Stomach (tissue), 9 donors: ENCODE data around the gene ABCA1. TPM values are rescaled to one million over a fixed set of nuclear protein-coding genes. Genes with fewer than 3 reads are reported as not detected.

Experiments used
- DNase-seq, 2 donors: peaks; one replicate each; pipeline versions ENCODE4 v3.0.0 to v3.0.0-alpha.2; 2013 to 2019
- H3K27ac ChIP-seq, 5 donors: fragments of 200-600 bp in 4 of 5; sonication (generic) in 4 of 5; one replicate each; pipeline ENCODE4 v1.5.1; 2013 to 2019; ENCODE audit warnings: mild to moderate bottlenecking in 1 of 5, moderate library complexity in 1 of 5
- H3K27me3 ChIP-seq, 3 donors: fragments of 200-600 bp; sonication (generic); one replicate each; pipeline ENCODE4 v1.5.1; 2017 to 2019; ENCODE audit warnings: mixed run types in 1 of 3
- H3K36me3 ChIP-seq, 4 donors: fragments of 200-600 bp; sonication (generic); 1 replicate in 3 of 4; 2 replicates in 1 of 4; pipeline ENCODE4 v1.5.1; 2016 to 2019
- H3K4me1 ChIP-seq, 4 donors: fragments of 200-600 bp; sonication (generic); one replicate each; pipeline ENCODE4 v1.5.1; 2016 to 2019
- H3K4me3 ChIP-seq, 4 donors: fragments of 200-600 bp; sonication (generic) in 3 of 4; one replicate each; pipeline ENCODE4 v1.5.1; 2016 to 2019; ENCODE audit warnings: mild to moderate bottlenecking in 1 of 4
- H3K9me3 ChIP-seq, 4 donors: fragments of 200-600 bp; sonication (generic); one replicate each; pipeline ENCODE4 v1.5.1; 2016 to 2019
- EP300 ChIP-seq: sonication (generic); formaldehyde crosslinking; IDR thresholded peaks from one replicate; pipeline ENCODE4 v1.6.1; 2017; ENCODE audit warnings: antibody characterized with exemption
- POLR2A ChIP-seq, 4 donors: fragments of 450-650 bp; IDR thresholded peaks; one replicate each; pipeline ENCODE4 v1.6.1; 2016; ENCODE audit warnings: antibody characterized with exemption in 4 of 4, control low read depth in 2 of 4, mild to moderate bottlenecking in 1 of 4, moderate library complexity in 1 of 4
- POLR2AphosphoS5 ChIP-seq, 3 donors: sonication (generic); formaldehyde crosslinking; IDR thresholded peaks; one replicate each; pipeline ENCODE4 v1.6.1; 2016; ENCODE audit warnings: antibody characterized with exemption in 3 of 3
- WGBS, 5 donors: extraction: QIAGEN DNeasy Blood & Tissue Kit in 3 of 5; methylation state at CpG; one replicate each; pipeline versions ENCODE4 v1.1.5 to v1.1.7; 2013 to 2018; 5-methylcytosine and 5-hydroxymethylcytosine counted together
- intact Hi-C: fragments of 100-400 bp; cut with DNase I; formaldehyde crosslinking; loops from one replicate; pipeline ENCODE4 v1.15.1; 2023; ENCODE audit warnings: low total_unique reads
- polyA plus RNA-seq, 3 donors: library from polyadenylated mRNA; stranded (reverse); fragments of 200-250 nt; gene quantifications; one replicate each; pipeline ENCODE4 v1.2.3, GENCODE V29; 2013
- total RNA-seq, 5 donors: library from RNA; depleted of rRNA; stranded (reverse); fragments of >200 nt; gene quantifications; one replicate each; pipeline versions ENCODE4 v1.1.0 to v1.2.3, GENCODE V29; 2014 to 2016
- TF ChIP-seq, protein P1 (sequence below), 7 experiments: fragments of 450-650 bp in 4 of 7; fragments of 200-600 bp in 3 of 7; sonication (generic) in 3 of 7; IDR thresholded peaks; one replicate each; pipeline ENCODE4 v1.5.1; 2016 to 2019; ENCODE audit warnings: antibody characterized with exemption in 7 of 7, control low read depth in 2 of 7, mild to moderate bottlenecking in 1 of 7
- donor health status: healthy with polysubstance abuse.
- donor health status: Bipolar disorder and iron deficiency.
- donor health status: healthy.

The ABCA1 gene
- total and polyA plus RNA-seq, 8 donors: 1.9 to 75.3 (median 18.4) TPM

DNA sequence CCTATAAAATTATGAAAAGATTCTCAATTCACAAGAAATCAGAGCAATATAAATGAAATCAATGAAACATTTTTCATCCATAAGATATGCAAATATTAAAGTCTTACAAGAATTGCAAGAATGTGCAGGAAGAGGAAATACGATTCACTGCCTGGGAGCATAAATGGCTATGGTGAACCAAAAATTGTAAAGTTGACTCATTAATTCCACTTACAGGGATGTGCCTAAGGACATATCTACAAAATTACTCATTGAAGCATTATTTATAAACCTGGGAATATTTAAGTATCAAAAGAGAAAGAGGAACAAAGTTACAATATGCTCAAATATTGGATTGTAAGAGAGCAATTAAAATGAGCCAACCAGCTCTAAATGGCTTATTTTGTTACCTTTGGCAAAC is 187.3 kb downstream of the ABCA1 start:
- no peaks in the 10 kb centered on the region for H3K27me3 ChIP-seq
- no peaks in the 10 kb centered on the region for H3K36me3 ChIP-seq
- no peak overlapping the region for H3K4me3 ChIP-seq
- TF ChIP-seq, protein P1, sequence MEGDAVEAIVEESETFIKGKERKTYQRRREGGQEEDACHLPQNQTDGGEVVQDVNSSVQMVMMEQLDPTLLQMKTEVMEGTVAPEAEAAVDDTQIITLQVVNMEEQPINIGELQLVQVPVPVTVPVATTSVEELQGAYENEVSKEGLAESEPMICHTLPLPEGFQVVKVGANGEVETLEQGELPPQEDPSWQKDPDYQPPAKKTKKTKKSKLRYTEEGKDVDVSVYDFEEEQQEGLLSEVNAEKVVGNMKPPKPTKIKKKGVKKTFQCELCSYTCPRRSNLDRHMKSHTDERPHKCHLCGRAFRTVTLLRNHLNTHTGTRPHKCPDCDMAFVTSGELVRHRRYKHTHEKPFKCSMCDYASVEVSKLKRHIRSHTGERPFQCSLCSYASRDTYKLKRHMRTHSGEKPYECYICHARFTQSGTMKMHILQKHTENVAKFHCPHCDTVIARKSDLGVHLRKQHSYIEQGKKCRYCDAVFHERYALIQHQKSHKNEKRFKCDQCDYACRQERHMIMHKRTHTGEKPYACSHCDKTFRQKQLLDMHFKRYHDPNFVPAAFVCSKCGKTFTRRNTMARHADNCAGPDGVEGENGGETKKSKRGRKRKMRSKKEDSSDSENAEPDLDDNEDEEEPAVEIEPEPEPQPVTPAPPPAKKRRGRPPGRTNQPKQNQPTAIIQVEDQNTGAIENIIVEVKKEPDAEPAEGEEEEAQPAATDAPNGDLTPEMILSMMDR (IDR thresholded peaks at IDR 0.05): no peak
- TF ChIP-seq EP300: no peak
- TF ChIP-seq POLR2AphosphoS5 (IDR thresholded peaks at IDR 0.05): no peak
- TF ChIP-seq POLR2A (IDR thresholded peaks at IDR 0.05): no peak
- no peaks in the 10 kb centered on the region for H3K4me1 ChIP-seq
- H3K9me3 ChIP-seq: no peaks in the 10 kb centered on the region
- WGBS, 5 donors: 25 to 36% (median 30%) methylated on average over 1 of the region's 1 CpG
- peak overlapping the region in 1 of 5 donors; percentile 7 for H3K27ac ChIP-seq
- no peak for DNase-seq
- intact Hi-C loops: no loop called here

DNA sequence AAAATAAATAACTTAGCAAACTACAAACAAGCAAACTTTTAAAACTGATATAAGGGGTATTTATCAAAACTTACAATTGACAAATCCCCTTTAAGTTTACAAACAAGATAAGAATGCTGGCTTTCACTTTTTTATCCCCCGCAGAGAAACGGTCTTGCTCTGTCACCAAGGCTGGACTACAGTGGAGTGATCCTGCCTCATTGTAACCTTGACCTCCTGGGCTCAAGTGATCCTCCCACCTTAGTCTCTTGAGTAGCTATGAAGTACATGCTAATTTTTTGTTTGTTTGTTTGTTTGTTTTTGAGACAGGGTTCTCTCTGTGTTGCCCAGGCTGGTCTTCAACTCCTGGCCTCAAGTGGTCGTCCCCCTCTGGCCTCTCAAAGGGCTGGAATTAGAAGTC is 189.5 kb downstream of the ABCA1 start:
- WGBS, 5 donors: 59 to 77% (median 62%) methylated on average over 3 of the region's 3 CpGs
- intact Hi-C loops: no loop called here
- H3K9me3 ChIP-seq: no peaks in the 10 kb centered on the region
- no peaks in the 10 kb centered on the region for H3K27me3 ChIP-seq
- no peak overlapping the region for H3K27ac ChIP-seq
- no peak for TF ChIP-seq EP300
- TF ChIP-seq POLR2AphosphoS5 (IDR thresholded peaks at IDR 0.05): no peak
- TF ChIP-seq, protein P1 (IDR thresholded peaks at IDR 0.05): no peak
- TF ChIP-seq POLR2A (IDR thresholded peaks at IDR 0.05): no peak
- H3K36me3 ChIP-seq: no peaks in the 10 kb centered on the region
- DNase-seq: no peak
- no peaks in the 10 kb centered on the region for H3K4me1 ChIP-seq
- no peak overlapping the region for H3K4me3 ChIP-seq

Other genes starting within 250 kb of the ABCA1 start
- not detected for gene OR13D1, start 233.6 kb downstream of the ABCA1 start, total RNA-seq
- gene OR13D1, start 233.6 kb downstream of the ABCA1 start, polyA plus RNA-seq: not detected
- 10 to 100 TPM in 3 of 5 donors, 1 to 10 TPM in 2; 4.5 to 59.3 (median 11.7) TPM for gene NIPSNAP3A, start 180.5 kb downstream of the ABCA1 start, total RNA-seq
- gene NIPSNAP3A, start 180.5 kb downstream of the ABCA1 start, polyA plus RNA-seq: 10 to 100 TPM; 24.3 to 36.4 (median 26.0) TPM
- 1 to 10 TPM in 2 of 5 donors, not detected in 3; 2.0 to 5.5 TPM for gene NIPSNAP3B, start 164.0 kb downstream of the ABCA1 start, total RNA-seq
- gene NIPSNAP3B, start 164.0 kb downstream of the ABCA1 start, polyA plus RNA-seq: 1 to 10 TPM in 2 of 3 donors, under 1 TPM in 1; 0.75 to 2.3 (median 1.7) TPM